HK-2 (cell line): ENCODE measurements around the gene SLC9A5.

Source experiments
- DNase-seq: peaks from one replicate; pipeline ENCODE4 v3.0.0-alpha.2; 2018; ENCODE audit not compliant: unreplicated experiment

The SLC9A5 gene

GRCh38 chr16:67256701-67257230, 8.0 kb downstream of the SLC9A5 start:
- no peak for DNase-seq

- no peak for DNase-seq
Measured at GRCh38 chr16:67257486-67258160, 8.8 kb downstream of the SLC9A5 start.

DNA sequence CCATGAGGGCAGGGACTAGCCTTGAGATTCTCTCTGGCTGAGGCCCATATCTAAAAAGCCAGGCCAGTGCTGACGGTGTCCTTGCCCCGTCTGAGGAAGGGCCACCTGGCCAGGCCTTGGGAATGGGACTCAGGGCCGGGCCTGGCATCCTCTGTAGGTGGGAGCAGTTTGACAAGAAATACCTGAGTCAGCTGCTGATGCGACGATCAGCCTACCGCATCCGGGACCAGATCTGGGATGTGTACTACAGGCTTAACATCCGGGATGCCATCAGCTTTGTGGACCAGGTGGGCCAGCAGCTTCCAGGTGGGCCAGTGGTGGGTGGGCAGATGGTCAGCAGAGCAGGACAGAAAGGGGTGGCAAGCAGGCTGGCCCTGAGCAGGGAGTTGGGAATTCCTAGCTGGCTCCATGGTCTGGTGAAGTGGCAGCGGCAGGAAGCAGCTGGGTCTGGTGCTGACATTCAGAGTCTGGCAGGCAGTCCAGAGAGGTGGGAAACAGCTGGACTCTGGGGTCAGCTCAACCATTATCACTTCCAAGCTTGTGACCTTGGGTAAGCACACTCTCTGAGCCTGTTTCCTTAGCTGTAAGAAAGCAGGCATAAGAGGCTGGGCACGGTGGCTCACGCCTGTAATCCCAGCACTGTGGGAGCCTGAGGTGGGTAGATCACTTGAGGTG, 9.5 kb downstream of the SLC9A5 start:
- DNase-seq: no peak

DNA sequence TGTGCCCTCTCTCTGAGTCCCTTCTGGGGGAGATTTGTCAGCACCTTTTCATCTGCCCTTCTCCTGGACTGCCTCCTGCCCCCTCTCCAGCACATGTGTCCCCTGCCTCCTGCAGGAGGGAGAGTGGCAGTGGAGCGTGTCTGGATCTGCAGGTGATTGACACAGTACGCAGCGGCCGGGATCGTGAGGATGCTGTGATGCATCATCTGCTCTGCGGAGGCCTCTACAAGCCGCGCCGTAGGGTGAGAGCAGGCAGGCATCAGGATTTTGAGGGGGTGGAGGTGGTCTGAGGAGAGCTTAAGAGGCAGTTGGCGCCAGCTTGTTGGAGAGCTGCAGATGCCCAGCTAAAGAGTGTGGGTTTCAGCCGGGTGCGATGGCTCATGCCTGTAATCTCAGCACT, 10.9 kb downstream of the SLC9A5 start:
- no peak for DNase-seq

DNA sequence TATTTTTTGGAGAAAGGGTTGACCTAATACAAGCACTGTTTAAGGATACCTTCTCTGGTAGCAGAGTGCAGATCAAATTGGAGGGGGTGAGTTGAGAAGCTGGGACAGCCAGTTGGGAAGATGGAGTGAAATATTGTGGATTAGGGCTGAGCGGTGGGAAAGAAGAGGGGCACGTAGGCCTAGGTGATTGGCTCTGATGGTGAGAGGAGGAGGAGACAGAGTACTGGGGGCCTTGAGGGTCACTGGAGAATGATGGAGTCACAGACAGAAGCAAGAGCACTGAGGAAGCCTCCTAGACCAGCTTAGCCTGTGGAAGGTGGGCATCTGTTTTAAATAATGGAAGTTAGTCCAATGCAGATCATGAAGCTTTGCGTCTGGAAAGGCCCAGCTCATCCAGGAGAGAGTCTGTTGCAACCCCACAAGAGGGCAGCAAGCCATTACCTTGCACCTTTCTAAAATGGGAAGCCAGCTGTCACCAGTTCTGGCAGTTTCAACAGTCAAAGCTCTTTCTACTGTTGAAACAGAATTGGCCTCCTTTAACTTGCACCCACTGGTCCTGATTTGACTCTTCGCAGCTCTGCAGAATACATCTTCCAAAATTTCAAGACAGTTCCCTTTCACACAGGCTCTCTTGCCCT, 11.8 kb downstream of the SLC9A5 start:
- no peak for DNase-seq

DNA sequence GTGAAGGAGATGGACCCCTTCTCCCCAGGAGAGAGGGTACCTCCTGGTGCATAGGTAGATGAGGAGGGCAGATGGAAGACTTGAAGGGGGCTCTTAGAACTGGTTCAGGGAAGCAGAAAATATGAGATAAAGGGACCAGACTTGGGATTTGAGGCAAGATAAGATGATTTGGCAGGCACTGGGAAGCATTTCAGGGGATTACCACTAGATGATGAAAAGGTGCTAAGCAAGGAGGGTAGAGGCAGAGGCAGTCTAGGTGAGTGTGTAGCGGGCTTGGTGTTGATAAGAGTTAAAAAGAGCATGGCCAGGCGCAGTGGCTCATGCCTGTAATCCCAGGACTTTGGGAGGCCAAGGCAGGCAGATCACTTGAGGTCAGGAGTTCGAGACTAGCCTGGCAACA, 14.4 kb downstream of the SLC9A5 start:
- no peak for DNase-seq

GRCh38 chr16:67264277-67264676, 15.5 kb downstream of the SLC9A5 start:
- DNase-seq: no peak

DNA sequence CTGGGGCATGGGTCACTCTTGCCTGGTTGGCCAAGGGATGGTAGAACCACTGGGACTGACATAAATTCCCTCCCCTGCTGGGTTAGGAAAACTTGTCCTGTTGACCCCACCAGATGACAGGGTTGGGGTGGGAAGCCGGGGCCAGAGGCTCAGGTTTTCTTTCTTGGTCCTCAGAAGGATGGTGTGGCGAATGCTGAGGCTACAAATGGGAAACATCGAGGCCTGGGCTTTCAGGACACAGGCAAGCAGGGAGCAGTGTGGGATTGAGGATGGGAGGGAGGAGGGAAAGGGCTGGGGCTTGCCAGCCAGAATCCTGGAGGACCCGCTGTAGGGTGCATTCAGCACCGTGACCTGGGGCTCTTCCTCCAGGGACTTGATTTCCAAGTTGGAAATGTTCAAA, 16.1 kb downstream of the SLC9A5 start:
- DNase-seq: no peak

GRCh38 chr16:67265834-67266233, 17.1 kb downstream of the SLC9A5 start:
- no peak for DNase-seq

DNA sequence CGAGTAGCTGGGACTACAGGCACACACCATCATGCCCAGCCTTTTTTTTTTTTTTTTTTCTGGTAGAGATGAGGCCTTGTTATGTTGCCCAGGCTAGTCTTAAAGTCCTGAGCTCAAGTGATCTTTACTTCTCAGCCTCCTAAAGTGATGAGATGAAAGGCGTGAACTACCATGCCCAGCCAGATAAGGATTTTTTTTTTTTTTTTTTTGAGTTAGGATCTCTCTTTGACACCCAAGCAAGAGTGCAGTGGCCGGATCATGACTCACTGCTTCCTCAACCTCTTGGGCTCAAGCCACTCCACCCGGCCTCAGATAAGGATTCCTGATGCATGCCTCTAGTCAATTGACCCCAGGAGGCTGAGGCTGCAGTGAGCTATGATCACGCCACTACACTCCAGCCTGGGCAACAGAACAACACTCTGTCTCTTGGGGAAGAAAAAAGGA, 19.4 kb downstream of the SLC9A5 start:
- DNase-seq: peak; percentile 89

DNA sequence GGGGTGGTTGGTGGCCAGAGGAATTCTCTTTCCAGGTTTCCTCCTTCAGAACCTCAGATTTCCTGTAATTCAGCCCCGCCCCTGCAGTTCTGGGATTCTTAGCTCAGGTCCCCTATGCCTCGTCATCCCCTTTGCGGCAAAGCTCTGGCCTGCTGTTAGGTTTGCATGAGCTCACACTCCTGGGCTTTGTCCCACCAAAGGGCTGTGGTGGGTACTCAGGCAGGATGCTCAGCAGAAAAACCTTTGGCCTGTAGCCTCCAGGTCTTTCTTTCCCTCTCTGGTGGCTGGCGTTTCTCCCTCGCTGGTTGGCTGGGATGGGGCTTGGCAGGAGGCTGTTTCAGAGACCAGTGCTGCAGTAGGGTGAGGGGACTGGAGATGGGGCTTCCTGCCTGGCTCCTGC, 21.0 kb downstream of the SLC9A5 start:
- peak; percentile 84 for DNase-seq

GRCh38 chr16:67270931-67271338, 22.2 kb downstream of the SLC9A5 start:
- DNase-seq: no peak

GRCh38 chr16:67271446-67271845, 22.7 kb downstream of the SLC9A5 start:
- no peak for DNase-seq

GRCh38 chr16:67275321-67275720, 26.5 kb downstream of the SLC9A5 start:
- no peak for DNase-seq

DNA sequence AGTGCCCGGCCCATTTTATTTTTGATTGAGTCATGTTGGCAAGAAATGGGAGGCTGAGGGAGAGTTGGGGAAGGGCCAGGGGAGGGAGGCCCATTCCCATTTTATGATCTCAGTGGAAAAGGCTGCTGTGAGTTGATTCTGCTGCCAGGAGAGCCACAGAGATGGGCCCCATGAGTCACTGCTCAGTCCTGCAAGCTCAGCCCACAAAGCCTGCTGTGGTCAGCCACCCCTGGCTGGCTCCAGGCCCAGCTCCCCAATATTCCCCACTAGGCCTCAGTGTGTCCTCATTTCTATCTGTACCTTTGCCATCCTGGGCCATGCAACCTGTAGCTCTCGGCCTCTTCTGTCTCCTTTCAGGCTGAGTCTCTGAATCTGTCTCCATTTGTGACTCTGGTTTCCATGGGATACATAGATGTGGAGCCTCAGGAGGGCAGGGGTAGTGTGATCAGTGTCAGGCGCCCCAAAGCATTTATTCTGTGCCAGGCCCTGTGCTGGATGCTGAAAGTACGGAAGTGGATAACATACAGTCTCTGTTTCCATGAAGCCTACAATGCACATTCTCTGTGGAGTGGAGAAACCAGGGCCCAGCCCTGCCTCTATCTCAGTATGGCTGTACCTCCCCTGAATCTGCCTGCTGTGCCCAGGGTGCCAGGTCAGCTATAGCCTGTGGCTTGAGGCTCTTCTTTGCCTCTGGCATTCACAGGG, 28.7 kb downstream of the SLC9A5 start:
- DNase-seq: peak; percentile 96

DNA sequence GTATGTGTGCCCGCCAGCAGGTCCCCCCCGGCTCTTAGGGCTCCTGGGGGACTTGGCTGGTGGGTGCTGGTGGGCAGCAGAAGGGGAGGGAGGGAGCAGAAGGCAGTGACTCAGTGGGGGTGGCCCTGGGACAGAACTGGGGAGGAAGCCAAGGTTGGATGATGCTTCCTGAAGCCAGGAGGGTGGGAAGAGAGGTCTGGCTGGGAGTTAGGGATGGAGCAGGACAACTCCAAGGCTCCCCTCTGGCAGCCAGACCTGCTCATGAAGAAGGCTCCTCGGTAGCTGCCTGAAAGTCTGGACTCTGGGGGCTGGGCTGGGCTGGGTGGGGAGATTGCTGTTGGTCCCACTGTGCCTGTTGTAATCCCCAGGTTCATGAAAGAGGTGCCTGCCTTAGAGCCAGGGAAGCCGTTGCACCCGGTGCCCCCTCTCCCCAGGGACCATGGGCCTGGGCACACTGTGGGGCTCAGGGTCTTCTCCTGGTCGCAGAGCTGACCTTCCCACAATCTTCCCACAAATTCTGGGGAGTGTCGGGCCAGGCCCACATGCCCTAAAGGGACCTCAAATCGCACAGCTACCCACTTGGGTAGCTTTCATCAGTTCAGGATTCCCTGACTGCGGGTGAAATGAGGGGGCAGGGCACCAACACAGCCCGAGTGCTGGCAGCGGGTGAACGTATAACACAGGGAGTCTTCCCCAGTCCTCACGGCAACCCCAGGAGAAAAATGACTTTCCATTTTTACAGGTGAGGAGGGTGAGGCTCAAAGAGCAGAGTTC, 29.4 kb downstream of the SLC9A5 start:
- DNase-seq: peak; percentile 73

GRCh38 chr16:67278773-67279295, 30.1 kb downstream of the SLC9A5 start:
- DNase-seq: no peak

GRCh38 chr16:67279296-67280089, 30.7 kb downstream of the SLC9A5 start, which contains the start of gene PLEKHG4:
TSS of gene PLEKHG4 (plus strand) at chr16:67279532. CDS start at chr16:67280045, 513 bp downstream.
- peak; percentile 89 for DNase-seq

DNA sequence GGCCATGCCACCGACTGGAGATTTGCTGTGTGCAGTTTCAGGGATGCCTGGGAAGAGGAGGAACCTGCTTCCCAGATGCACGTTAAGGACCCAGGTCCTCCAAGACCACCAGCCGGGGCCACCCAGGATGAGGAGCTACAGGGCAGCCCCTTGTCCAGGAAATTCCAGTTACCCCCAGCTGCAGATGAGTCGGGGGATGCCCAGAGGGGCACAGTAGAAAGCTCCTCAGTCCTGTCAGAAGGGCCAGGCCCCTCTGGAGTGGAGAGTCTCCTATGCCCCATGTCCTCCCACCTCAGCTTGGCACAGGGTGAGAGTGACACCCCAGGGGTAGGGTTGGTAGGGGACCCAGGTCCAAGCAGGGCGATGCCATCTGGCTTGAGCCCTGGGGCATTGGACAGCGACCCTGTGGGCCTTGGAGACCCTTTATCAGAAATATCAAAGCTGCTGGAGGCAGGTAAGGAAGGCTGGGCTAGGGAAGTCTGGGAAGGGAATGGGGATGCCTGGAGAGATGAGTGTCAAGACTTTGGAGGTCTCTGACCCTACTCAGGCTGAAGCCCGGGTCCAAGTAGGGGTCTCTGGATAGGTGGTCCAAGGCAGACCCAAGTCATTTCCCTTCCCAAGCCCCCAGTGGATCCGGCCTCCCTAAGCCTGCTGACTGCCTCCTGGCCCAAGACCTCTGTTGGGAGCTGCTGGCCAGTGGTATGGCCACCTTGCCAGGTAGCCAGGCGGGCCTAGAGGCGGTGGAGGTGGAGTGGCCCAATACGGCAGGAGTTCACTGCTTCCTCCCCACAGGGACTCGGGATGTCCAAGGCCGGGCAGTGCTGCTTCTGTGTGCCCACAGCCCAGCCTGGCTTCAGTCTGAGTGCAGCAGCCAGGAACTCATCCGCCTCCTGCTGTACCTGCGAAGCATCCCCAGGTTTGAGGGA, 31.6 kb downstream of the SLC9A5 start:
- DNase-seq: no peak
